Measurements from ENCODE around the gene ANKH.
"Not testable (repeated sequence)": the region's sequence is repeated elsewhere in the genome, so short reads cannot be mapped to it uniquely, and the experiment has no call there.

The ANKH gene

GRCh38 chr5:14849516-14850294 lies 21.9 kb downstream of the ANKH start:
- no peak overlapping the region for H3K4me2 ChIP-seq (ENCODE audit: low read depth, low read length, poor library complexity, severe bottlenecking)
- H3K79me2 ChIP-seq (ENCODE audit: insufficient read depth, low read length): peaks cover 46% of the 10 kb centered on the region

GRCh38 chr5:14848942-14849341 lies 22.6 kb downstream of the ANKH start:
- not testable (repeated sequence) for H3K4me1 ChIP-seq (ENCODE audit: insufficient read depth, low read length, poor library complexity, severe bottlenecking); H3F3A ChIP-seq (ENCODE audit: low read depth); H2AFZ ChIP-seq (ENCODE audit: low read length); H3K9me3 ChIP-seq (ENCODE audit: insufficient read depth, low read depth, low read length); H3K9me2 ChIP-seq (replicated peaks; ENCODE audit: low read depth, low read length); H3K4me2 ChIP-seq (ENCODE audit: low read depth, low read length, poor library complexity, severe bottlenecking); H4K20me1 ChIP-seq (ENCODE audit: insufficient read depth, low read length, poor library complexity, severe bottlenecking); H3K9ac ChIP-seq (ENCODE audit: low read depth, low read length, poor library complexity, severe bottlenecking); H3K4me3 ChIP-seq (ENCODE audit: low read length, poor library complexity, severe bottlenecking); H3K27me3 ChIP-seq (ENCODE audit: insufficient read depth, low read length, poor library complexity, severe bottlenecking)
- Histone ChIP-seq H3K79me2 (ENCODE audit: insufficient read depth, low read length) (peaks cover 39% of the 10 kb centered on the region), H3K36me3 (ENCODE audit: insufficient read depth, low read length) (peaks cover 20% of the 10 kb centered on the region; the same call in 1 of the 2 replicates)

More at GRCh38 chr5:14849516-14850294, 21.9 kb downstream of the ANKH start:
- Histone ChIP-seq H3F3A (ENCODE audit: low read depth) (no peaks in the 10 kb centered on the region), H3K36me3 (ENCODE audit: insufficient read depth, low read length) (peaks cover 16% of the 10 kb centered on the region; the same call in 1 of the 2 replicates), H2AFZ (ENCODE audit: low read length) (no peak overlapping the region), H3K4me1 (ENCODE audit: insufficient read depth, low read length, poor library complexity, severe bottlenecking) (no peaks in the 10 kb centered on the region), H3K9me2 (replicated peaks; ENCODE audit: low read depth, low read length) (no peaks in the 10 kb centered on the region), H4K20me1 (ENCODE audit: insufficient read depth, low read length, poor library complexity, severe bottlenecking) (no peaks in the 10 kb centered on the region), H3K9ac (ENCODE audit: low read depth, low read length, poor library complexity, severe bottlenecking) (no peak overlapping the region), H3K9me3 (ENCODE audit: insufficient read depth, low read depth, low read length) (no peaks in the 10 kb centered on the region), H3K27me3 (ENCODE audit: insufficient read depth, low read length, poor library complexity, severe bottlenecking) (no peaks in the 10 kb centered on the region), H3K4me3 (ENCODE audit: low read length, poor library complexity, severe bottlenecking) (no peak overlapping the region)
- TF ChIP-seq CTCF (conservative IDR thresholded peaks at IDR 0.05; ENCODE audit: low read length): no peak
- no peak for TF ChIP-seq EZH2phosphoT487 (IDR thresholded peaks at IDR 0.05; ENCODE audit: borderline replicate concordance)

GRCh38 chr5:14848385-14848784 lies 23.2 kb downstream of the ANKH start:
- no peak overlapping the region for H2AFZ ChIP-seq (ENCODE audit: low read length)
- peaks cover 35% of the 10 kb centered on the region for H3K79me2 ChIP-seq (ENCODE audit: insufficient read depth, low read length)
- TF ChIP-seq CTCF (conservative IDR thresholded peaks at IDR 0.05; ENCODE audit: low read length) (no peak), EZH2phosphoT487 (IDR thresholded peaks at IDR 0.05; ENCODE audit: borderline replicate concordance) (no peak)
- no peak overlapping the region for H3K4me3 ChIP-seq (ENCODE audit: low read length, poor library complexity, severe bottlenecking)
- H3K9me2 ChIP-seq (replicated peaks; ENCODE audit: low read depth, low read length): no peaks in the 10 kb centered on the region
- H3F3A ChIP-seq (ENCODE audit: low read depth): no peaks in the 10 kb centered on the region
- no peaks in the 10 kb centered on the region for H4K20me1 ChIP-seq (ENCODE audit: insufficient read depth, low read length, poor library complexity, severe bottlenecking)
- no peak overlapping the region for H3K9ac ChIP-seq (ENCODE audit: low read depth, low read length, poor library complexity, severe bottlenecking)
- no peak overlapping the region for H3K4me2 ChIP-seq (ENCODE audit: low read depth, low read length, poor library complexity, severe bottlenecking)
- peaks cover 20% of the 10 kb centered on the region; the same call in 1 of the 2 replicates for H3K36me3 ChIP-seq (ENCODE audit: insufficient read depth, low read length)
- H3K27me3 ChIP-seq (ENCODE audit: insufficient read depth, low read length, poor library complexity, severe bottlenecking): no peaks in the 10 kb centered on the region
- H3K9me3 ChIP-seq (ENCODE audit: insufficient read depth, low read depth, low read length): no peaks in the 10 kb centered on the region
- H3K4me1 ChIP-seq (ENCODE audit: insufficient read depth, low read length, poor library complexity, severe bottlenecking): no peaks in the 10 kb centered on the region

- Histone ChIP-seq H3K27me3 (ENCODE audit: insufficient read depth, low read length, poor library complexity, severe bottlenecking) (no peaks in the 10 kb centered on the region), H2AFZ (ENCODE audit: low read length) (no peak overlapping the region), H3K4me1 (ENCODE audit: insufficient read depth, low read length, poor library complexity, severe bottlenecking) (no peaks in the 10 kb centered on the region), H3F3A (ENCODE audit: low read depth) (no peaks in the 10 kb centered on the region), H3K79me2 (ENCODE audit: insufficient read depth, low read length) (peaks cover 28% of the 10 kb centered on the region), H3K9ac (ENCODE audit: low read depth, low read length, poor library complexity, severe bottlenecking) (no peak overlapping the region), H3K36me3 (ENCODE audit: insufficient read depth, low read length) (peaks cover 23% of the 10 kb centered on the region; the same call in 1 of the 2 replicates), H3K4me3 (ENCODE audit: low read length, poor library complexity, severe bottlenecking) (no peak overlapping the region), H3K4me2 (ENCODE audit: low read depth, low read length, poor library complexity, severe bottlenecking) (no peak overlapping the region), H4K20me1 (ENCODE audit: insufficient read depth, low read length, poor library complexity, severe bottlenecking) (no peaks in the 10 kb centered on the region), H3K9me3 (ENCODE audit: insufficient read depth, low read depth, low read length) (no peaks in the 10 kb centered on the region), H3K9me2 (replicated peaks; ENCODE audit: low read depth, low read length) (no peaks in the 10 kb centered on the region)
- no peak for TF ChIP-seq EZH2phosphoT487 (IDR thresholded peaks at IDR 0.05; ENCODE audit: borderline replicate concordance)
- no peak for TF ChIP-seq CTCF (conservative IDR thresholded peaks at IDR 0.05; ENCODE audit: low read length)
Measured at GRCh38 chr5:14847471-14847870, 24.1 kb downstream of the ANKH start.
